Colon (tissue), 2 donors: Measurements from ENCODE around the gene KCNQ1OT1.

Source experiments
- FAIRE-seq: peaks from 2 replicates; lab custom pipeline; 2012; peaks lifted over from hg19 to GRCh38; lab: Jason Lieb, UNC
- donor health status: control.
- donor health status: control.

KCNQ1OT1 gene

GRCh38 chr11:2594267-2594666, 105.5 kb downstream of the KCNQ1OT1 start:
- no peak for FAIRE-seq

GRCh38 chr11:2593393-2593950, 106.3 kb downstream of the KCNQ1OT1 start:
- FAIRE-seq = no peak

- no peak for FAIRE-seq
Measured at GRCh38 chr11:2592559-2593392, 107.0 kb downstream of the KCNQ1OT1 start.

- no peak for FAIRE-seq
Measured at GRCh38 chr11:2591805-2592204, 108.0 kb downstream of the KCNQ1OT1 start.

GRCh38 chr11:2590965-2591754, 108.6 kb downstream of the KCNQ1OT1 start:
- FAIRE-seq = no peak

GRCh38 chr11:2590131-2590964, 109.4 kb downstream of the KCNQ1OT1 start:
- FAIRE-seq = no peak

GRCh38 chr11:2589538-2589934, 110.3 kb downstream of the KCNQ1OT1 start:
- FAIRE-seq = no peak

- no peak for FAIRE-seq
Measured at GRCh38 chr11:2588809-2589537, 110.8 kb downstream of the KCNQ1OT1 start.

- no peak for FAIRE-seq
Measured at GRCh38 chr11:2587976-2588748, 111.6 kb downstream of the KCNQ1OT1 start.

GRCh38 chr11:2587132-2587930, 112.5 kb downstream of the KCNQ1OT1 start:
- FAIRE-seq = no peak

GRCh38 chr11:2586793-2587131, 113.0 kb downstream of the KCNQ1OT1 start:
- FAIRE-seq = no peak

- no peak for FAIRE-seq
Measured at GRCh38 chr11:2586087-2586792, 113.6 kb downstream of the KCNQ1OT1 start.

GRCh38 chr11:2585566-2586086, 114.2 kb downstream of the KCNQ1OT1 start:
- FAIRE-seq = no peak

- FAIRE-seq = no peak
Measured at GRCh38 chr11:2584812-2585565, 114.8 kb downstream of the KCNQ1OT1 start.

GRCh38 chr11:2584434-2584811, 115.4 kb downstream of the KCNQ1OT1 start:
- no peak for FAIRE-seq

GRCh38 chr11:2583605-2583958, 116.2 kb downstream of the KCNQ1OT1 start:
- no peak for FAIRE-seq

- no peak for FAIRE-seq
Measured at GRCh38 chr11:2582946-2583604, 116.7 kb downstream of the KCNQ1OT1 start.
